ENCODE measurements around the gene SCARB1.

SCARB1 gene

DNA sequence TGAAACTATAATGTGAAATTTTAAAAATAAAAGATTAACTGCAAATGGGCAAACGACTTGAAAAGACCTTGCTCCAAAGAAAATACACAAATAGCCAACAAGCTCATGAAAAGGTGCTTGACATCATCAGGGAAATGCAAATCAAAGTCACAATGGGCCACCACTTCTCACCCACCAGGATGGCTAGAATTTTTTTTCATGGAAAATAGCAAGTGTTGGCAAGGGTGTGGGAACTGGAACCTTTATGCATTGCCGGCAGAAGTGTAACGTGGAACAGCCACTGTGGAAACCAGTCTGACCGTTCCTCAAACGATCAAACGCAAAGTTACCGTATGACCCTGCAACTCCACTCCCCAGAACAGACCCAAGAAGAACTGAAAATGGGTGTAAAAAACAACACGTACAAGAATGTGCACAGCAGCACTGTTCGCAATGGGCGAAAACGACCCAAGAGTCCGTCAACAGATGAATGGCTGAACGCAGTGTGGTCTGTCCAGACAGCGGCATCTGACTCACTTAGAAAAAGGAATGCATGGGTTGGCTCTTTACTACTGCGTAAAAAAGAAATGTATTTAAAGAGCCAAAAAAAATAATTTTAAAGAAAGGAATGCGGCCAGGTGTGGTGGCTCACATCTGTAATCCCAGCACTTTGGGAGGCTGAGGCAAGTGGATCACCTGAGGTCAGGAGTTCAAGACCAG is 40.2 kb downstream of the SCARB1 start:
- no peak overlapping the region for H3K27ac ChIP-seq
- TF ChIP-seq, protein P1, sequence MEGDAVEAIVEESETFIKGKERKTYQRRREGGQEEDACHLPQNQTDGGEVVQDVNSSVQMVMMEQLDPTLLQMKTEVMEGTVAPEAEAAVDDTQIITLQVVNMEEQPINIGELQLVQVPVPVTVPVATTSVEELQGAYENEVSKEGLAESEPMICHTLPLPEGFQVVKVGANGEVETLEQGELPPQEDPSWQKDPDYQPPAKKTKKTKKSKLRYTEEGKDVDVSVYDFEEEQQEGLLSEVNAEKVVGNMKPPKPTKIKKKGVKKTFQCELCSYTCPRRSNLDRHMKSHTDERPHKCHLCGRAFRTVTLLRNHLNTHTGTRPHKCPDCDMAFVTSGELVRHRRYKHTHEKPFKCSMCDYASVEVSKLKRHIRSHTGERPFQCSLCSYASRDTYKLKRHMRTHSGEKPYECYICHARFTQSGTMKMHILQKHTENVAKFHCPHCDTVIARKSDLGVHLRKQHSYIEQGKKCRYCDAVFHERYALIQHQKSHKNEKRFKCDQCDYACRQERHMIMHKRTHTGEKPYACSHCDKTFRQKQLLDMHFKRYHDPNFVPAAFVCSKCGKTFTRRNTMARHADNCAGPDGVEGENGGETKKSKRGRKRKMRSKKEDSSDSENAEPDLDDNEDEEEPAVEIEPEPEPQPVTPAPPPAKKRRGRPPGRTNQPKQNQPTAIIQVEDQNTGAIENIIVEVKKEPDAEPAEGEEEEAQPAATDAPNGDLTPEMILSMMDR (conservative IDR thresholded peaks at IDR 0.05): no peak

- TF ChIP-seq, protein P1 (conservative IDR thresholded peaks at IDR 0.05): no peak
- H3K27ac ChIP-seq: no peak overlapping the region
These were observed 41.4 kb downstream of the SCARB1 start for GRCh38 chr12:124822218-124822617.

DNA sequence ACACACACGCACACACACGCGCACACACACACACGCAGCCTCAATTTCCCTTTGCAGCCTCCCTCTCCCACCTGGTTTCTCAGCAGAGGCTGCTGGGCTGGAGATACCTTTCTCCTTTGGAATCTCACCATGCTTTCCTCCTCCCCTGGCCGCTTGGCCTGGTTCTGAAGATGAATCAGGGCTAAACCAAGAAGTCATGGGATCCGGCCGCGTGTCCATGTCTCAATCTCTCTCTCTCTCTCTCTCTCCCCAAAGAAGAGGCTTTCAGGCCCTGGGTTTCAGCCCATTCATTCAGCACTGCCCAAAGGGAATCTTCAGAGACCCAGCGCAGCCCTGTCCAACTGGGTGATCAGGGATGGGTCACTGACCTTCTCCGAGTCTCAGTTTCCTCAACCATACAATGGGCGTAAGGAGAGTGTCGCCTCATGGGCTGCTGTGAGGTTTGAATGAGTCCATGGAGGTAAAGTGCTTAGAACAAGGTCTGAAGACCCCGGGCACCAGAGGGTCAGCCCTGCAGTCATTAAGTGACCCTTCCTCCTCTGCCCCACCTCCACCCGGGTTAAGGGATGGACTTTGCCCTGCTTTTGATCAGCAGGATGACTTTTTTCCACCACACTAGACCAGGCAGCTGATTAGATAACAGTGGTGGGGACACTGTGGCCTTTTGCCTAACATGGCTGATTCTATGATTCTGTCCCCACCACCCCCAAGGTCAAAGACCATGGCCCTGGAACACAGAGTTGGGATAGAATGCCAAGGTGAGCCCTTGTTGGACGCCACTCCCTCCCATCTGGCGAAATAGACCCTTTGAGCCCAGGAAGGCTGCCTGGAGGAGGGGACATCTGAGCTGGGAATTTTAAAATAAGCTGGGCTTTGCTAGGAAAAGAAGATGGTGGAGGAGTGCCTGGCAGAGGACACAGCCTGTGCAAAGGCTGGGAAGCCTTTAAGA is 42.1 kb downstream of the SCARB1 start:
- no peak overlapping the region for H3K27ac ChIP-seq
- TF ChIP-seq, protein P1 (conservative IDR thresholded peaks at IDR 0.05): no peak

GRCh38 chr12:124820199-124820598 is 43.5 kb downstream of the SCARB1 start:
- no peak overlapping the region for H3K27ac ChIP-seq
- TF ChIP-seq, protein P1 (conservative IDR thresholded peaks at IDR 0.05): no peak

- TF ChIP-seq, protein P1 (conservative IDR thresholded peaks at IDR 0.05): no peak
These were observed 44.1 kb downstream of the SCARB1 start for GRCh38 chr12:124819525-124819924.

GRCh38 chr12:124819080-124819479 is 44.6 kb downstream of the SCARB1 start:
- TF ChIP-seq, protein P1 (conservative IDR thresholded peaks at IDR 0.05): no peak
- H3K27ac ChIP-seq: no peak overlapping the region

More at GRCh38 chr12:124819525-124819924, 44.1 kb downstream of the SCARB1 start:
- H3K27ac ChIP-seq: no peak overlapping the region
